Measurements from ENCODE around the gene HAGHL. TPM values are rescaled to one million over a fixed set of nuclear protein-coding genes. Genes with fewer than 3 reads are reported as not detected.
"Not testable (repeated sequence)": the region's sequence is repeated elsewhere in the genome, so short reads cannot be mapped to it uniquely, and the experiment has no call there.

The HAGHL gene
- total RNA-seq, 1 donor from 2014 or later = 7.4 TPM

DNA sequence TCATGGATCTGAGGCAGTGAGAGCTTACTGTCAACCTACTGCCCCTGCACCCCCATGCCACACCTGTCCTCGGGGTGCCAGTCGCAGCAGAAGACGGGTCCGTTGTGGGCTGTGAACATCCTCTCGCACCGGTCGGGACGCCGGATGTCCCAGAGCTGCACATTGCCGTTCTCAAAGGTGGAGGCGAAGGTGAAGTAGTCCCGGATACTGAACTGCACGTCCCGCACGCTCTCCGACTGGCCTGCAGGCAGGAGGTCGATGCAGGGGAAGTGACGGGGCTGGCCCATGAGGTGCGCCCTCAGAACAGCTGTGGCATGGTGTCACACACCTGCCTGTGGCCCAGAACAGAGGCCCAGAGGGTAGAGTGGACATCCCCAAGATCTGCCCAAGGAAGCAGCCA, 39.4 kb upstream of the HAGHL start:
- no peak for DNase-seq (ENCODE audit: low spot score)

DNA sequence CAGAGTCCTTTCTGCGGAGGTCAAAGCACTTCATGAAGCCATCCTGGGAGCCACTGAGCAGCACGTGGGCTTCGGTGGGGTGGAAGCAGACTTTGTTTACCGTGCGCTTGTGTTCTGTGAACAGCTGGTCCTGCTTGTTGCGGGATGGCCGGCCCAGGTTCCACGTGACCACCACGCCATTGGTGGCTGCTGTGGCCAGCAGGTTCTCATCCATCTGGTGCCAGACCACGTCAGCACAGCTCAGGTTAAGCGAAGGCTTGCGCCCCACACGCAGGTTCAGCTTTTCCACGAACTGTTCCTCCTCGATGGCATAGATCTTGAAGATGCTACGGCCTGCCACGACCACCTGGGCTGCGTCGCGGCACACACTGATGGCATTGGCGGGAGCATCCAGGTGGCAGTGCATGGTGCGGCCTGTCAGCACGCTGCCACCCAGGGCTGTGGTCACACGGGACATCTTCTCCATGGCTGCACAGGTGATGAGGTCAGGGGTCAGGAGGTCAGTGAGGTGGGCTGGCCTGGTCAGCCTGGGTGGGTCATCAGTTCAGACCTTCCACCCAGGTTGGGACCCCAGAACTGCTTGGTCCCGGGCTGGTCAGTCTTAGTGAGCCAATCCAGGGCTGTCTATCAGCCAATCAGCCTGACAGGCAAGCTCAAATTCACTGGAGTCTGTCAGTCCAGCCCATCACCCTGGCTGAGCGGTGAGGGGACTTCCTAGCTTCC, 37.6 kb upstream of the HAGHL start:
- no peak for DNase-seq (ENCODE audit: low spot score)

DNA sequence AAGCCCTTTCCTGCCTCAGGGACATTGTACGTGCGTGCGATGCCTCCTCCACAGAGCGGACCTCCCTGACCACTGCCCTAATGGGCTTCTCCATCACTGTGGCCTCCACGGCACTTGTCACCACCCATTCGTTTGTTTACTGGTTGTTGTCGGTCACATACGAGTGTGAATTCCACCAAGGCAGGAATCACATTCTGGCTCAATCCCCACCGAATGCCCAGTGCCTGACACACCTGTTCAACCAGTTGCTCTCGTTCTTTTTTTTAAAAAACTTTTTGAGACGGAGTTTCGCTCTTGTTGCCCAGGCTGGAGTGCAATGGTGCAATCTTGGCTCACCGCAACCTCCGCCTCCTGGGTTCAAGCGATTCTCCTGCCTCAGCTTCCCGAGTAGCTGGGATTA, 35.7 kb upstream of the HAGHL start:
- not testable (repeated sequence) for DNase-seq (ENCODE audit: low spot score)

DNA sequence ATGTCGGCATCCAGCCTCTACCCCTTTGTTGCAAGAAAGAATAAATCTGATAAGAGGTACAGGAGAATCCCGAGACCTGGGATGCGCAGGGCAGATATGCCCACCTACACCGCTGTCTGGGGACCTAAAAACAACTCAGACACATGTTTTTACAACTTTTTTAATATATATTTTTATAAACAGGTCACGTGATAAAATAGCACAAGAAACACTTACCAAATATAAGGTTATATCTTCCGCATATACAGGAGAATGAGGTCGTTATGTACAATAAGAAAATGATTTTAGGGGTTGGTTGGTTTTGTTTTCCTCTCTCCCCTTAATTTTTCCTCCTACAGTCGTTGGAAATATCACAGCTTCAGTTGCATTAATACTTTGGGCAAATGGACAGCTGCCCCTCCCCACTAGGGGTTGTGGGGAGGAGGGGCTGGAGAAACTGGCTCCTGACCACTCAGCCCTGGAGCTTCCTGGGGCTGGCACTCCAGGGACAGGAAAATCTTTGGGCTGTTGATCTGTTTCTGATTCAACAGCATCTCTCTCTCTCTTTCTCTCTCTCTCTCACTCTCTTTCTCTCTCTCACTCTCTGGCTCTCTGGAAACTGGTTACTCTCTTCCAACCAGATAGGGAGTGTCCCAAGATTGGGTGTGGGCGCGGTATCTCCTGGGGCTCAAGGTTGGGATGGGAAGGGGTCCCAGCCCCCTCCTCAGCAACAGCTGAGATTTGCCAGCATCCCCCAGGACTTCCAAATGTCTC, 34.4 kb upstream of the HAGHL start:
- no peak for DNase-seq (ENCODE audit: low spot score)

DNA sequence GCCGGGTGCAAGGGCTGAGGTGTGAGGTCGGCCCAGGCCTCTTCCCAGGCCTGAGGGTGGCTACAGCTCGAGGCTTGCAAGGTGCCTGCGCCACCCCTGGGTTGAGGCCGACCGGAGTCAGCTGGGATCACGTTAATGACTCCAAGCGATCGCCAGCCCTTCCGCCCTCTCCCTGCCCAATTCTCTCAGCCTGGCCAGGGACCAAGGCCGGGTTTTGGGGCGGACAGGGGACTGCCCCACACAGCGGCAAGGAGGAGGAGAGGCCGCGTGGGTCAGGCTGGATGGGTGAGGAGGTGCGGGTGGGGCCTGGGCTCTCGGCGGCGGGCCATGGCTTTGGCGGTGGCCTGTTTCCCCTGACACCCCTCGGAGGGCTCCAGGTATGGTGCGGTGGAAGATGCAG, 33.5 kb upstream of the HAGHL start:
- DNase-seq (ENCODE audit: low spot score) = no peak

DNA sequence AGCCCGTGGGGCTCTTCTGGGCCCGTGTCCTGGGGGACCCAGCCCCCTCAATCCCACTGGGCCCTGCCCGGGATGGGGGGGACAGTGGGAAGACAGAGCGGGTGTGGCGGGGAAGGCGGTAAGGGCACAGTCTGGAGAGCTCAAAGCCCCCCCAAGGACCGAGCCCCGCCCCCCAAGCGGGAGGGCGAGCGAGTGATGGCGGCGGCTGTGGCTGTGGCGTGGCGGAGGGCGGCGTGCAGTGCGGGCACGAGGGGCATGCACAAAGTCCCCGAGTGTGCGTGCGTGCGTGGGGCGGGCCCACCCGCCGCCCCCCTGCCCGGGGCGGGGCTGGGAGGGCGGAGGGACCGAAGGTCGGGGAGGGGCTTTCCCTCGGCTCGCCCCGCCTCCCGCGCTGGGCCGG, 33.1 kb upstream of the HAGHL start:
- no peak for DNase-seq (ENCODE audit: low spot score)

DNA sequence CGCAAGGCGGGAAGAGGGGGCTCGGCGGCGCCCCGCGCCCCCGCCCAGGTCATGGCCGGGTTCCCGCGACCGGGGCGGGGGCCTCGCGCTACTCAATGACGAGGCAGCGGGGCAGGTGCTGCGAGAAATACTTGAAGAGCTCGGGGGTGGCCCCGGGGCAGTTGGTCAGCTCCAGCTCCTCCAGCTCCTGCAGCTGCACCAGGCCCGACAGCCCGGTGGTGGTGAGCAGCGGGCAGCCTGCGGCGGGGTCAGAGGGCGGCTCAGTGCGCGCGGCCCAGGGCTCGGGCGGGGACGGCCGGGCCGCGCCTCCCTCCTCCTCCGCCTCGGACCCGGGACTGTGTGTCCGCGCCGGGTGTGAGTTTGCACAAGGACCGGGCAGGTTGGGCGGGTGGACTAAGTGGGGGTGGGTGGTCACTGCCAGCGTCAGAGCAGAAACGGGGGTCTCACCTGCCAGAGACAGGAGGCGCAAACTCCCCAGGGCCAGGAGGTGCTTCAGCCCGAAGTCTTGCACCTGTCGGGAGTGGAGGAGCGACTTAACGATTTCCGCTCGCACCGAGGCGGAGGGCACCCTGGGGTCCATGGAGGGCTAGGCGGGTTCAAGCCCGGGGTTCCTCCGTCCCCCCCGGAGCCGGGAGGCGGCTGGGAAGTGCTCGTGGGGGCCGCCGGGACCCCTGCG, 32.6 kb upstream of the HAGHL start:
- no peak for DNase-seq (ENCODE audit: low spot score)

DNA sequence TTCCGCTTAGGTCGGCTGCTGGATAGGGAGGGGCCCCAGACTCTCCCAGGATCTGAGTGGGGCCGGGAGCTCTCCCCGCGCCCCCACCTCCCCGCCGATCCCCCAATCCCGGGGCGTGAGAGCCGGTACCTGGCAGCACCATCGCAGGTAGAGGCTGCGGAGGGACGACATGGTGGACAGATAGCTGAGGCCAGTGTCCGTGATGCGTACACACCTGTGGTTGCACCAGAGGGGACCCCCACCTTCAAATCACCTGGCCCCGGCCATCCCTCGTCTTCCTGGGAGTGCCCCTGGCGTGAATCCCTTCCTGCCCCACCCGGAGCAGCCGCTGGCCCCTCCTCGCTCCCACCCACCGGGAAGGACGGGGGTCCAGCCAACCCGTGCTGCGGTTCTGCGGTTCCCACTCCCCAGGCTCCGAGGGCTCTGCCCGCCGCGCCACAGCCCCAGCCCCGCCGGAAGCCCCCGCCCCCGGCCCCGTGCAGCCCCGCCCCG, 32.0 kb upstream of the HAGHL start:
- DNase-seq (ENCODE audit: low spot score) = no peak

DNA sequence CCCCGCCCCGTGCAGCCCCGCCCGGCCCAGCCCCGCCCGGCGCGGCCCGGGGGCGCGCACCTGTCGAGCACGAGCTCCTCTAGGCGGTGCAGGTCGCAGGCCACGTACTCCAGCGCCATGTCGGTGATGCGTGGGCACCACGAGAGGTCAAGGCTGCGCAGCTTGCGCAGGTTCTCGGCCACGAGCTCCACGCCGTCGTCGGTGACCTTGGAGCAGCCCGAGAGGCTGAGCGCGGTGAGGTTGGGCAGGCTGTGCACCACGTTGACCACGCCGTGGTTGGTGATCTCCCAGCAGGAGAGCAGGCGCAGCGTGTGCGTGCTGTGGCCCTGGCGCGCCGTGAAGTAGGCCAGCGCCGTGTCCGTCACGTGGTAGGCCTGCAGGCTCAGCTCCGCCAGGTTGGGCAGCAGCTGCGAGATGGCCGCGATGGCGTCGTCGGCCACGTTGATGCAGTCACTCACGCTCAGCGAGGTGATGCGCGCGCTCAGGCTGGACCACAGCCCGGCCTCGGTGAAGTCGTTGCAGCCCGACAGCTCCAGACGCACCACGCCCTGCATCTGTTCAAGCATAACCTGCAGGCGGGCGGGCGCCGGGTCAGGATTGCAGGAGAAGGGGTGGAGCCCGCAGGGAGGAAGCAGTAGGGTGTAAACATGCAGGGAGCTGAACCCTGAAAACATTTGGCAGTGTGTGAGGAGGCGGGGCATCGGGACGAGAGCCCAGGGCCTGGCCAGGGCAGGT, 31.4 kb upstream of the HAGHL start:
- no peak for DNase-seq (ENCODE audit: low spot score)

DNA sequence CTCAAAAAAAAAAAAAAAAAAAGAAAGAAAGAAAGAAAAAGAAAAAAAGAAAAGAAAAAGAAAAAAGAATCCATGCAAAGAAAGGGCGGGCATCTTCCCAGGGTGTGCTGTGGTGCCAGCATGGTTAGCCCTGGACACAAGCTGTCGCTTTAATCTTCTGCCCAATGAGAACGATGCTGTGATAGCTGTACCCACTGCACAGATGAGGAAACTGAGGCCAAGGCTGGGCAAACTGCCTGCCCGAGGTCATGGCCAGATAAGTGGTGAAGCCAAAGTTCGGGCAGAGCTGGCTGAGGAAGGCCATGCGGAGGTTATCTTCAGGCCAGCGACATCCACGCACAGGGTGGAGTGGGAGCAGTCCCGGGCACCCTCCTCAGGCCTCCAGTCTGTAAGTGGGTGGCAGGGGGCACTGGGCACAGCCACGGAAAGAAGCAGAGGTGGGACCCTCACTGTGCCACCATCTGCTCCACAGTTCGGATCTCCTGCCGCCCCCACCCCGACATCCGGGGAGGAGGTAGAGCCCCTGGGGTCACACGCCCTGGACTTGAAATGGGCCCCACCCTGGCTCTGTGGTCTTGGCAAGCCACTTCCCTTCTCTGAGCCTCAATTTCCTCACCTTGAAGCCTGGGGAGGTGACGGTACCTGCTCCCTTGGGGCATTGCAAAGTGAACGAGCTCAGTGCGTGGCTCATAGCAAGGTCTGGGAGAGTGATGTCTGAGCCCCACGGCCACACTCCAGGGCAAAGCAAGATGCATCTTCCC, 27.8 kb upstream of the HAGHL start:
- DNase-seq (ENCODE audit: low spot score) = no peak

DNA sequence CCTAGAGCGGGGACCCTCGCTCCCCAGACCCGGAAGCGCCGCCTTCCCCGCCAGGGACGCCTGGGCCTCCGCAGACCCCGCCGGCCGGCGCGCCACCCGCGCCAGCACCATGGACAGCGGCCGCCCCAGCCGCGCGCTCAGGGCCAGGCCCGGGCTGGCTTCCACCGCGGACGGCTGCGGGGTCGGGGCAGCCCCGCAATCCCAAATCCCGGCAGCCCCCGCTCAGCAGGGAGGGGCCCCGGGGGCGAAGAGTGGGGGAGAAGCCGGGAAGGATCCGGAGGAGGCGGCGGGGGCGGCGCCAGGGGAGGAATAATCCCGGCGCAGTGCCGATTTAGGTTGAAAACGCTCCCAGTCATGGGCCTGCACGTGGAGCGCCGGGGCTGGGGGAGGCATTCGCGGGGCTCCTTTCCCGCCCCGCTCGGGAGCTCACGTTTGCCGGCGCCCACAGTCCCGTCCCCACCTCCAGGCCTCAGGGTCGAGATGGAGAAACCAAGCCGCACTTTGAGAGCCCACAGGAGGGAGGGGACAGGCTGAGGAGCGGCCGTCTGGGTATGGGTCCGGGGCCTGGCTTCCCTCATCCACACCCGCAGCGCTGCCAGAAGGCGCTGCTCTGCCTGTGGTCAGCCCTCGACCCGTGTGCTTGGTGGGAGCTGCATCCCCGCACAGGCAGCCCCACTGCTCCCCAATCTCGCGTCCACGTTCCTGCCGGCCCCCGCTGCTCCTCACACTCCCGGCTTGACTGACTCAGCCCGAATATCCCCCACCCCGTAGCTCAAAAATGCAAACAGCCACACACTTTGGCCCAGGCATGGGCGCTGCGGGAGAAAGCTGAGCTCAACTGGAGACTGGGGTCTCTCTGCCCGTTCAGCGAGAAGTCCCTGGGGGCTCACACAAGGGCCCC, 26.0 kb upstream of the HAGHL start:
- DNase-seq (ENCODE audit: low spot score) = no peak

DNA sequence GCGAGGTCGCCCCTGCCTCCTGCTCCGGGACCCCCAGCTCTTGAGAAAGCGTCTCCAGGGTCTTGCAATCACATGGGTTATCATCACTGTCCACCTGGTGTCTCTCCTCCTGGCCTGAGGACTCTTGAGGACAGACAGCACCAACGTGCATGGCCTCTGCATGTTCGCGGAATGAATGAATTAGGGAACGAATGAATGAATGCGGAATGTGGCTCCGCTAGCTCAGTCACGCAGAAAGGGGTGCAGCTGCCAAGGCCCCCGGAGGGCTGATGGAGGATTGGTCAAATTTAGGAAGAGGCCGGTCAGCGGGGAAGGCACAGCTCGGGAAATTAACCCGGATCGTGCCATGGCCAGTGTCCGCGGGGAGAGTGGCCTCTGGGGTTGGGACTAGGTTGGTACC, 24.6 kb upstream of the HAGHL start:
- DNase-seq (ENCODE audit: low spot score) = no peak

DNA sequence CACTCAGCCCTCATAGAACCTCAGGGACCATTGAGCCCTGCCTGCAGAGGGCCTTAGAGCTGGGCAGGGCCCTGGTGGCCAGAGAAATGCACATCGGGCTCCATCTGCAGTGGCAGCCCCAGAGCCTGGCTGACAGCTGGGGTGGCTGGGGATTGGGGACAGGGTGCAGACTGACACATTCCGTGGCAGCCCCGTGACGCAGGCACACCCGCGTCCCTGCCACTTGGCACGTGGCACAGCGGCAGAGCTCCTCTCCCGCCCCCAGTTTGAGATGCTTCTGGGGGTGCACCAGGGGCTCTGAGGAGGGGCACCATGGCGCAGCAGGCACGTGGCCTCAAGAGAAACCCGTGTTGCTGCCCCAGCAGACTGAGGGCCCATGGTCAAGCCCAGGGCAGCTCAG, 23.5 kb upstream of the HAGHL start:
- no peak for DNase-seq (ENCODE audit: low spot score)

DNA sequence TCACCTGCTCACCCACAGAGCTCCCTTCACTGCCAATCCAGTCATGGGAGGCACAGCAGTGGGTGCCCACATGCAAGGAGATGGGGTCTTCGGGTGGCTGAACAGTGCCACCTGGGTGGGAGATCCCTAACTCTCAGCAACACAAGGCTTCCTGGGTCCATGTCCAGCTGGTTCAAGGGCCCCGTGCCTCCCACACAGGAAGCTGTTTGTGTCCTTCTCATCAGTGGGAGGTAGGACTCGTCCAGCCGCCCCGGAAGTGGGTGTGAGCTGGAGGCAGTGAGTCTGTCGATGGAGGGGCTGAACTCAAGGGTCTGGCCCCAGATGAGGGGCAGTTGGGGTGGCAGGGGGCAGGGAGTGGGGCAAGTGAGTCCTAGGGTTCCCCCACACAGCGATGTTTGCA, 22.9 kb upstream of the HAGHL start:
- DNase-seq (ENCODE audit: low spot score) = no peak

DNA sequence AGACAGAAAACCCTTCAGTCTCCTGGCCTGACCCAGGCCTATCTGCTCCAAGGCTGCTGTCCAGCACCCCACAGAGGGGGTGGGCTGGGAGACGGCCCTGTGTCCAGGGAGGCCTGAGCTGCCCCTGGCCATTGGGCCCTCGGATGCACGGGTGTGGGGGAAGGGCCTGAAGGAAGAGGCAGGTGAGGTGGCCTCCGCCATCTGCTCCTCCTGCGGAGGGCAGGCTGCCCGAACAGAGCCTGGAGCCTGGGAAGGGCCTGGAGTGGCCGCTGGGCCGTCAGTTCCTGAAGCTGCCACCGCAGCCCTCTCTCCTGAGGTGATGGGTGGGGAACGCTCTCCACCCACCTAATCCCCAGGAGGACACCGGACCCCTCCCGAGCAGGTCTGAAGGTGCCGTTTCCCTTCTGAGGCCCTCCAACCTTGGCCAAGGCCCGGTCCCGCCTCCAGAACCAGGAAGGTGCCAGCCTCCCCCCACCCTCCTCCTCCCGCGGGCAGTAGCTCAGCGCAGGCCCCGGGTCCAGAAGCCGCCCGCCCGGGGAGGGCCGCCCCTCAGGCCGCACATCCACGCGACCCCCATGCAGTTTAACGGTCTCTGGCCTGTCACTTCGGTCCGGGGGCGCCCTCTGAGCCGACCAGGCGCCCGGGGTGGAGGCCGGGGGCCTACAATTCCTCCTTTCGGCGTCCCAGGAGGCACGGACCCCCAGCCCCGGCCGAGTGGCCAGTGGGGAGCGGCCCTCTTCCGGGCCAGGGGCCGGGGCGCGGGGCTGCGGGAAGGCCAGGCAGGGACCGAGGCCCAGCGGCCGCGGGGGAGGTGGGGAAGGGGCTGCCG, 22.1 kb upstream of the HAGHL start:
- no peak for DNase-seq (ENCODE audit: low spot score)

DNA sequence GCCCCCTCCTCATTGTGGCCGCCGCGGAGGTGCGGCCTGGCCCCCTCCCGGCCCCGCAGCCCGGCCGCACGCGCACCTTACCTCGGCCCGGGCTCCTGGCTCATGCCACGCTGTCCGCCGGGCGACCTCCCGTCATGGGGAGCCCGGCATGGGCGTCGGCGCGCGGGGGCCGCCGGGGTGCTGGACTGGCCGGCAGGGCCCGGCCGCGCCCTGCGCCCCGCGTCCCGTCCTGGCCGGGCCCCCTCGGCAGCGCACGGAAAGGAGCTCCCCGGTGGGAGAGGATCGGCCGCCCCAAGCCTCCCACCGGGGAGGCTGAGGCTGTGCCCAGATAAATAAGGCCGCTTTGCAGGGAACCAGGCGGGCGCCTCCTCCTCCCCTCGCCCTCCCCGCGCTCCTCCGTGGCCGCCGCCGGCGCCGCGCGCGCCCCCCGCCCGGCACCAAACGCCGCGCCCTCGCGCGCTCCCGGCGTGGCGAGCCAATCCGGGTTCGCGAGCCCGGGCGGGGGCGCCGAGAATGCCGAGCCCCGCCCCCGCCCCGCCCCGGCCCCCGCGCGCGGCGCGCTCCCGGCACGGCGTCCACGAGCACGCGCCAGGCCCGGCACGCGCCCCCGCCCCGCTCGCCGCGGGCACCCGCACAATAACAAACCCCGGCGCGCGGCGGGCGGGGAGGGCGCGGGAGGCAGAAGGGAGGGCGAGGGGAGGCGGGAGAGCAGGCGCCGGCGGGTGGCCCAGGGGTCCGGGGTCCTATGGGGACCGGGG, 21.3 kb upstream of the HAGHL start, which contains the start of gene FBXL16:
Gene FBXL16, minus strand, starts transcription at position 371 of the 758 bp plus-strand sequence. CDS start 8,396 bp downstream, outside the sequence.
- DNase-seq (ENCODE audit: low spot score) = no peak

DNA sequence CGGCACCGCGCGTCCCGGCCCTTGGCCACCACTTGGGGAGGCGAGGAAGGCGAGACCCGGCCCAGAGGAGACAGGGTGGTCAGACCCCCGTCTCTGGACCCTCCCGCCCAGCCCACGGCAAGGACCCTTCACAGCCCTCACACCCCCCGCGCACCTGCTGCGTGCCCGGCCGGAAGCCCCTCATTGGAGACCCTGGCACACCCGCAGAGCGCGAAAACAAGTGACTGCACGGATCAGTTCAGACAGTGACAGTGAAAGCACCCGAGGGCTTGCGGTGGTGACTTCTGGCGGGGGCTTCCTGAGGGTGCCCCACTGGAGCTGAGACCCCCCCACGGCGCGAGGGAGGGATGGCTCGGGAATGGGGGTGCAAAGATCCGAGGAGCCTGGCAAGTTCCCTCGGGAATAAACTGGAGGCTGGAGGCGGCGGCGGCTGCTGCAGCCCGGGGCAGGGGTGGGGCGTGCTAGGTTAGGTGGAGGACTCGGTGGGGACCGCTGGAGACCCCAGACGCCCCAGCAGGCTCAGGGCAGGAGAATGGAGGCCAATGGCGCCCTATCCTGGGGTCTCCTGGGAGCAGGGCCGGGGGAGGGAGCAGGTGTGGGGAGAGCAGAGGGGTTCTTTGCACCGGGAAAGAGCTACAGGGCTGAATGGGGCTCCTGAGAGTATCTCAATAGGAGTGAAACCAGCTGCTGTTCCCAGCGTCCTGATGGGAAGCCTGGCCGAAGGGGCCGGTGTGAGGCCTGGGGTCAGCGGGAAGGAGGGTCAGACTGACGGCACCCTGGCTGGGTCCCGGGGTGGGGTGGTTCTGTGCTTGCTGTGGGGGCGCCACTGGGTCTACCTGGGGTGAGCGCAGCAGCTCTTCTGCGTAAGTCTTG, 20.5 kb upstream of the HAGHL start:
- DNase-seq (ENCODE audit: low spot score) = no peak

Measured in mesenteric fat pad (tissue), 1 donor.